K562 (cell line): ENCODE data around the gene FEN1. TPM values are rescaled to one million over a fixed set of nuclear protein-coding genes. Genes with fewer than 3 reads are reported as not detected.

ENCODE experiments used
- BRD9 ChIP-seq: fragments of 450-650 bp; IDR thresholded peaks from 2 replicates; pipeline ENCODE4 v1.6.1; 2018; ENCODE audit warnings: low read depth; ENCODE audit not compliant: partially characterized antibody
- CC2D1A ChIP-seq: fragments of 450-650 bp; IDR thresholded peaks from 2 replicates; pipeline ENCODE4 v1.6.1; 2017; ENCODE audit warnings: mild to moderate bottlenecking
- DACH1 ChIP-seq: fragments of 450-650 bp; IDR thresholded peaks from 2 replicates; pipeline ENCODE4 v1.6.1; 2018; ENCODE audit not compliant: partially characterized antibody
- ID3 ChIP-seq, 2 experiments: fragments of 250-450 bp in 1 of 2; fragments of 450-650 bp in 1 of 2; sonication (Bioruptor Pico) in 1 of 2; IDR thresholded peaks; 2 replicates each; pipeline versions ENCODE4 v1.6.1 to v1.8.0; 2016 to 2021; ENCODE audit warnings: mild to moderate bottlenecking in 2 of 2, moderate library complexity in 2 of 2, missing compliant biosample characterization in 1 of 2, missing genetic modification characterization in 1 of 2
- JUND ChIP-seq, 2 experiments: IDR thresholded peaks; 2 replicates in 1 of 2; 3 replicates in 1 of 2; pipeline ENCODE4 v1.6.1; 2011; ENCODE audit warnings: borderline replicate concordance in 2 of 2, low read depth in 2 of 2, low read length in 2 of 2, improper control_type of control experiment in 1 of 2, missing biosample characterization in 1 of 2, missing genetic modification characterization in 1 of 2, missing genetic modification reagents in 1 of 2
- MAZ ChIP-seq, 2 experiments: fragments of 450-650 bp in 1 of 2; sonication (generic) in 1 of 2; formaldehyde crosslinking; IDR thresholded peaks in 1 of 2; conservative IDR thresholded peaks in 1 of 2; 2 replicates each; pipeline versions ENCODE4 v1.4.0 to v1.5.0; 2020; ENCODE audit warnings: mild to moderate bottlenecking in 1 of 2, missing genetic modification reagents in 1 of 2
- NONO ChIP-seq, 2 experiments: fragments of 200-400 bp in 1 of 2; fragments of 450-650 bp in 1 of 2; formaldehyde crosslinking in 1 of 2; IDR thresholded peaks; 2 replicates each; pipeline ENCODE4 v1.6.1; 2017; ENCODE audit warnings: low read depth in 2 of 2, mild to moderate bottlenecking in 2 of 2, moderate library complexity in 2 of 2, low read length in 1 of 2
- NUFIP1 ChIP-seq: fragments of 450-650 bp; IDR thresholded peaks from 2 replicates; pipeline ENCODE4 v1.6.1; 2018; ENCODE audit not compliant: partially characterized antibody
- RCOR1 ChIP-seq, 2 experiments: IDR thresholded peaks; 2 replicates each; pipeline ENCODE4 v1.6.1; 2012; ENCODE audit warnings: low read depth in 2 of 2, low read length in 2 of 2, borderline replicate concordance in 1 of 2, improper control_type of control experiment in 1 of 2
- RREB1 ChIP-seq: fragments of 250-450 bp; sonication (Bioruptor Pico); IDR thresholded peaks from 2 replicates; pipeline ENCODE4 v1.4.0; 2020
- STAG1 ChIP-seq: sonication (generic); formaldehyde crosslinking; IDR thresholded peaks from 2 replicates; pipeline ENCODE4 v1.5.0; 2020; ENCODE audit warnings: missing genetic modification reagents, borderline replicate concordance
- STAT5B ChIP-seq: fragments of 250-450 bp; sonication (Bioruptor Pico); IDR thresholded peaks from 2 replicates; pipeline ENCODE4 v1.8.0; 2021; ENCODE audit warnings: mild to moderate bottlenecking, inconsistent platforms
- STAT6 ChIP-seq: sonication (generic); formaldehyde crosslinking; IDR thresholded peaks from 2 replicates; pipeline ENCODE4 v1.8.1; 2023; ENCODE audit warnings: mild to moderate bottlenecking, missing genetic modification reagents
- ZFP36 ChIP-seq: fragments of 150-350 bp; IDR thresholded peaks from 2 replicates; pipeline ENCODE4 v1.6.1; 2018; ENCODE audit warnings: low read length, low read depth; ENCODE audit not compliant: partially characterized antibody
- ZFX ChIP-seq: sonication (generic); formaldehyde crosslinking; IDR thresholded peaks from 2 replicates; pipeline ENCODE4 v1.8.0; 2022; ENCODE audit warnings: mild to moderate bottlenecking, missing genetic modification reagents, moderate library complexity
- ZNF431 ChIP-seq: sonication (generic); formaldehyde crosslinking; IDR thresholded peaks from 2 replicates; pipeline ENCODE4 v1.8.0; 2022; ENCODE audit warnings: mild to moderate bottlenecking, missing genetic modification reagents
- polyA plus RNA-seq, 8 experiments: library from polyadenylated mRNA; depleted of rRNA in 4 of 8; stranded (reverse) in 5 of 8; unstranded in 3 of 8; fragments of >200 nt; fragmentation: Nextera tagmentation in 2 of 8; fragmentation: Illumina TruSeq in 1 of 8; extraction: Ambion mirVana in 2 of 8; extraction: Trizol in 1 of 8; gene quantifications; 2 replicates each; pipeline versions ENCODE4 v1.2.1 to v1.2.3, GENCODE V29; 2011 to 2014; ENCODE audit warnings: inconsistent platforms in 1 of 8, missing spikeins in 1 of 8
- total RNA-seq, 7 experiments: library from RNA; depleted of rRNA in 6 of 7; stranded (reverse); fragments of >200 nt in 6 of 7; fragmentation: Illumina TruSeq in 2 of 7; extraction: Trizol in 2 of 7; gene quantifications; 2 replicates each; pipeline versions ENCODE4 v1.2.1 to v1.2.3, GENCODE V29; 2011 to 2021; ENCODE audit warnings: low replicate concordance in 1 of 7

The FEN1 gene
- total and polyA plus RNA-seq, 9 of the 15 experiments (the other 6 are each of a cell fraction or from before 2014, with no cell fraction given): 58.1 to 156 (median 137) TPM

GRCh38 chr11:61747192-61747966 lies 45.3 kb upstream of the FEN1 start (continued):
- peak; percentile 21 for TF ChIP-seq ZFP36
- TF ChIP-seq BRD9: peak; percentile 49
- TF ChIP-seq STAT5B: no peak
- TF ChIP-seq CC2D1A: peak; percentile 68; the same call in 1 of the 2 replicates
- no peak for TF ChIP-seq ID3 (CRISPR knock-in tag; IDR thresholded peaks at IDR 0.05)
- peak; percentile 62; the same call in 1 of the 2 replicates for TF ChIP-seq ID3 (tag; IDR thresholded peaks at IDR 0.05)
- peak; percentile 57; the same call in 1 of the 2 replicates for TF ChIP-seq STAG1 (CRISPR knock-in tag)
- TF ChIP-seq JUND (IDR thresholded peaks at IDR 0.05; ENCODE audit: borderline replicate concordance, low read depth, low read length): peak; percentile 39; the same call in 1 of the 2 replicates
- TF ChIP-seq JUND (tag; IDR thresholded peaks at IDR 0.05; ENCODE audit: borderline replicate concordance, low read depth, low read length): peak; percentile 47; the same call in 1 of the 3 replicates
- peak in 1 of 2 experiments; percentile 49; a peak in 1 of 4 replicates for TF ChIP-seq NONO (IDR thresholded peaks at IDR 0.05; ENCODE audit: low read depth in 2 of 2, low read length in 1 of 2)
- no peak for TF ChIP-seq STAT6
- TF ChIP-seq NUFIP1: no peak
- TF ChIP-seq RCOR1 (IDR thresholded peaks at IDR 0.05; ENCODE audit: borderline replicate concordance in 1 of 2, low read depth in 2 of 2, low read length in 2 of 2): peak in 1 of 2 experiments; percentile 34; a peak in 1 of 4 replicates
- no peak for TF ChIP-seq RREB1
- 0 out of 2 replicates have a peak, but pooled peaks have one; percentile 23 for TF ChIP-seq ZNF431 (CRISPR knock-in tag)
- TF ChIP-seq ZFX (CRISPR knock-in tag): peak; percentile 96
- TF ChIP-seq DACH1: peak; percentile 37
- TF ChIP-seq MAZ (CRISPR knock-in tag; conservative IDR thresholded peaks at IDR 0.05 in 1 of 2, IDR thresholded peaks at IDR 0.05 in 1 of 2): peak in 1 of 2 experiments; percentile 85; a peak in 2 of 4 replicates
